MCF 10A (cell line): ENCODE data around the gene ITGB3. TPM values are rescaled to one million over a fixed set of nuclear protein-coding genes. Genes with fewer than 3 reads are reported as not detected.

Source experiments
- BruUV-seq: library from RNA; stranded (reverse); fragments of 400-500 nt; replicated peaks from 2 replicates; lab custom pipeline; 2021; lab: Mats Ljungman, UMichigan
- CTCF ChIA-PET: fragments of 300-600 bp; sonication (Branson Sonifier 250); formaldehyde crosslinking; extraction: SDS; loops from one replicate; lab custom pipeline; 2021; ENCODE audit warnings: antibody characterized with exemption, inconsistent platforms; lab: Yijun Ruan, JAX
- POLR2A ChIA-PET: fragments of 300-600, 350-650 bp; sonication (Branson Sonifier 250); formaldehyde crosslinking; extraction: SDS; loops from one replicate; lab custom pipeline; 2020; ENCODE audit warnings: antibody characterized with exemption, inconsistent platforms; lab: Yijun Ruan, JAX
- DNase-seq: peaks from one replicate; pipeline ENCODE4 v3.0.0-alpha.2; 2018; ENCODE audit not compliant: unreplicated experiment
- H3K27ac Mint-ChIP-seq: one replicate; pipeline ENCODE4 v1.8.0; 2022; ENCODE audit warnings: mild to moderate bottlenecking, low read depth, mixed read lengths; ENCODE audit not compliant: unreplicated experiment
- H3K27me3 Mint-ChIP-seq: one replicate; pipeline ENCODE4 v1.8.0; 2022; ENCODE audit warnings: mixed read lengths; ENCODE audit not compliant: insufficient read depth, unreplicated experiment
- H3K36me3 Mint-ChIP-seq: one replicate; pipeline ENCODE4 v1.8.0; 2022; ENCODE audit warnings: mild to moderate bottlenecking, moderate library complexity, mixed read lengths; ENCODE audit not compliant: insufficient read depth, unreplicated experiment
- H3K4me1 Mint-ChIP-seq: one replicate; pipeline ENCODE4 v1.8.0; 2022; ENCODE audit warnings: mixed read lengths; ENCODE audit not compliant: insufficient read depth, unreplicated experiment
- H3K4me3 Mint-ChIP-seq: one replicate; pipeline ENCODE4 v1.8.0; 2022; ENCODE audit warnings: mild to moderate bottlenecking, moderate library complexity, mixed read lengths; ENCODE audit not compliant: unreplicated experiment
- H3K9me3 Mint-ChIP-seq: one replicate; pipeline ENCODE4 v1.8.0; 2022; ENCODE audit warnings: mixed read lengths; ENCODE audit not compliant: unreplicated experiment
- intact Hi-C: fragments of 100-400 bp; cut with micrococcal nuclease; formaldehyde crosslinking; loops from 2 replicates; pipeline ENCODE4 v1.14.1; 2022
- total RNA-seq: library from RNA; stranded (reverse); gene quantifications from 2 replicates; pipeline ENCODE4 v1.2.3, GENCODE V29; 2022
- TF ChIP-seq, protein P1 (sequence below): fragments of 200-600 bp; IDR thresholded peaks from one replicate; pipeline ENCODE4 v1.8.0; 2022; ENCODE audit warnings: antibody characterized with exemption, mild to moderate bottlenecking; ENCODE audit not compliant: unreplicated experiment

The ITGB3 gene
- total RNA-seq, 1 experiment from 2014 or later, result 1.1 TPM

DNA sequence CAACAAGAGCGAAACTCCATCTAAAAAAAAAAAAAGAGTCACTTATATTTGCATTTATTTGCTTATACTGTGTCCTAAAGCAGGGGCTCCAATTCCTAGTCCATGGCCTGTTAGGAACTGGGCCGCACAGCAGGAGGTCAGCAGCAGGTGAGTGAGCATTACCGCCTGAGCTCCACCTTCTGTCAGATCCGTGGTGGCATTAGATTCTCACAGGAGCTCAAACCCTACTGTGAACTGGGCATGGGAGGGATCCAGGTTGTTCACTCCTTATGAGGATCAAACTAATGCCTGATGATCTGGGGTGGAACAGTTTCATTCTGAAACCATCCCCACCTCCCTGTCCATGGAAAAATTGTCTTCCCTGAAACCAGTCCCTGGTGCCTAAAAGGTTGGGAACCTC lies 24.9 kb downstream of the ITGB3 start:
- BruUV-seq, result no TSS peak
- POLR2A ChIA-PET, result interaction anchor here (1.1 to 1.6 kb wide), 2 partner anchors 9 to 27 kb away, joined by 3 to 4 read pairs; no protein-coding TSS in a partner anchor
- no peaks in the 10 kb centered on the region for H3K9me3 Mint-ChIP-seq
- peak overlapping the region; percentile 38 for H3K4me3 Mint-ChIP-seq
- TF ChIP-seq, protein P1, sequence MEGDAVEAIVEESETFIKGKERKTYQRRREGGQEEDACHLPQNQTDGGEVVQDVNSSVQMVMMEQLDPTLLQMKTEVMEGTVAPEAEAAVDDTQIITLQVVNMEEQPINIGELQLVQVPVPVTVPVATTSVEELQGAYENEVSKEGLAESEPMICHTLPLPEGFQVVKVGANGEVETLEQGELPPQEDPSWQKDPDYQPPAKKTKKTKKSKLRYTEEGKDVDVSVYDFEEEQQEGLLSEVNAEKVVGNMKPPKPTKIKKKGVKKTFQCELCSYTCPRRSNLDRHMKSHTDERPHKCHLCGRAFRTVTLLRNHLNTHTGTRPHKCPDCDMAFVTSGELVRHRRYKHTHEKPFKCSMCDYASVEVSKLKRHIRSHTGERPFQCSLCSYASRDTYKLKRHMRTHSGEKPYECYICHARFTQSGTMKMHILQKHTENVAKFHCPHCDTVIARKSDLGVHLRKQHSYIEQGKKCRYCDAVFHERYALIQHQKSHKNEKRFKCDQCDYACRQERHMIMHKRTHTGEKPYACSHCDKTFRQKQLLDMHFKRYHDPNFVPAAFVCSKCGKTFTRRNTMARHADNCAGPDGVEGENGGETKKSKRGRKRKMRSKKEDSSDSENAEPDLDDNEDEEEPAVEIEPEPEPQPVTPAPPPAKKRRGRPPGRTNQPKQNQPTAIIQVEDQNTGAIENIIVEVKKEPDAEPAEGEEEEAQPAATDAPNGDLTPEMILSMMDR, result no peak
- DNase-seq, result no peak
- no peaks in the 10 kb centered on the region for H3K27me3 Mint-ChIP-seq
- CTCF ChIA-PET, result interaction anchor here (0.6 to 1.9 kb wide), 2 partner anchors 49 to 74 kb away, joined by 3 to 6 read pairs; no protein-coding TSS in a partner anchor
- peak overlapping the region; percentile 94 for H3K27ac Mint-ChIP-seq
- peaks cover 10% of the 10 kb centered on the region for H3K36me3 Mint-ChIP-seq
- peaks cover 45% of the 10 kb centered on the region for H3K4me1 Mint-ChIP-seq
- intact Hi-C loops, result loop anchor here (5.0 kb wide), 2 partner anchors 36 to 39 kb away; no protein-coding TSS in a partner anchor

DNA sequence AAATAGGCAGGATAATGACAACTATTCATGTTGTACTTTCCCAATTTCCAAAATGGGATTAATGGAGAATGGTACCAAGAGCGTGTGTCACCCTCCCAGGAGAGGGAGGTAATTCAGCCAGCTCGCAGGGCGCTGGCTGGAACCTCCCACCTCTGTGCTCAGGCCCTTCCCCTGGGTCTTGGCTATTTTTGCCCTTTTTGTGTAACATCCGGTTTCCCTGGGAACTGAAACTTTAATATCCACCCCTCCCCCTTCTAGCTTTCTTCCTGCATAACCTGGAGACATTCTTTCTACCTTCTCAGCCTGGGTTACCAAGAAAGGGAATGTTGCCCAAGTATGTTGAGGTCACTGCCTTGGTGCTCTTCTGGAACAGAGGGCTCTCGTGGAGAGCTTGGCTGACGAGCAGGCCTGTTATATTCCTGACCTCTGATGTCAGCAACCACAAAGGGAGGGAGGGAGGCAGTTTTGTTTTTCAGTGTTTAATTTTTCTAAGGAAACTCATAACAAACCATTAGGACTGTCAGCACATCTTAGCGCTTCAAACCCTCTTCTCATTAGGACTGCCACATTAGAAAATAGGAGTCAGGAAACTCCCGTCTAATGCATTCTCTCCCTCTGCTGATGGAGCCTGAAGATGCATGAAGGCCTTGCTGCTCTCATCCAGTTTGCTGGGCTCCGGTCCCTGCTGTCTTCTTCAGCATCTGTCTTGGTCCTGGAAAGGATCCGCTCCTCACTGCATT lies 25.6 kb downstream of the ITGB3 start:
- H3K4me1 Mint-ChIP-seq, result peaks cover 45% of the 10 kb centered on the region
- POLR2A ChIA-PET, result interaction anchor here (1.1 to 1.6 kb wide), 2 partner anchors 9 to 26 kb away, joined by 3 to 4 read pairs; no protein-coding TSS in a partner anchor
- BruUV-seq, result no TSS peak
- no peaks in the 10 kb centered on the region for H3K9me3 Mint-ChIP-seq
- H3K4me3 Mint-ChIP-seq, result peak overlapping the region; percentile 38
- CTCF ChIA-PET, result interaction anchor here (0.6 to 1.9 kb wide), 5 partner anchors 10 to 433 kb away, joined by 3 to 6 read pairs (median 4); no protein-coding TSS in a partner anchor
- intact Hi-C loops, result loop anchor here (1.0 to 5.0 kb wide), 3 partner anchors 26 to 38 kb away; no protein-coding TSS in a partner anchor
- peaks cover 10% of the 10 kb centered on the region for H3K36me3 Mint-ChIP-seq
- no peaks in the 10 kb centered on the region for H3K27me3 Mint-ChIP-seq
- TF ChIP-seq, protein P1, result no peak
- DNase-seq, result peak; percentile 98
- peak overlapping the region; percentile 94 for H3K27ac Mint-ChIP-seq

DNA sequence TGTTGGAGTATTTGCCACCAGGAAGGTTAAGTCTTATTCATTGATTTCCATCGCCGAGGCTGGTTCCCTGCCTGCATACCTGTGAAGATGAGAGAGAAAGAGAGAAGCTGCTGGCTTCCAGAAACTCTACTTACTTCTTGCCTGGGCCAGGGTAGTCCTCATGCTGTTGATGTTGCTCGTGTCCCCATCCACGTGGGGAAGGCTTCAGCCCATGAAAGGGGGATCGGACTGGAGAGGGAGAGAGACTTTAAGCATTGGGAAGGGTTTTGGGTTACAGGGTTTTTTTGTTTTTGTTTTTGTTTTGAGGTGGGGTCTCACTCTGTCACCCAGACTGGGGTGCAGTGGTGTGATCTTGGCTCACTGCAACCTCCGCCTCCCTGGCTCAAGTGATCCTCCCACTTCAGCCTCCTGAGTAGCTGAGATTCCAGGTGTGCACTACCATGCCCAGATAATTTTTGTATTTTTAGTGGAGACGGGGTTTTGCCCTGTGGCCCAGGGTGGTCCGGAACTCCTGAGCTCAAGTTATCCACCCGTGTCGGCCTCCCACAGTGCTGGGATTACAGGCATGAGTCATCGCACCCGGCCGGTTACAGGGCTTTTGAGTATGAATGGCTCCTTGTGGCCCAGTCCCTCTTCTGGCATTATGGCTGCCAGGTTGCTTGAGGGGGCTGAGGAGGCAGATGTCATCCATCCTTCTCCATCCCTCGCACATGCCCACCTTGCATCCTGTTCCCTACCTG lies 26.6 kb downstream of the ITGB3 start:
- H3K4me1 Mint-ChIP-seq, result peaks cover 40% of the 10 kb centered on the region
- TF ChIP-seq, protein P1, result no peak
- H3K36me3 Mint-ChIP-seq, result peaks cover 10% of the 10 kb centered on the region
- H3K27ac Mint-ChIP-seq, result peak overlapping the region; percentile 94
- ChIA-PET CTCF (interaction anchor here (1.0 kb wide), 1 partner anchor 9 kb away, joined by 4 read pairs; no protein-coding TSS in a partner anchor), POLR2A (no interaction called here)
- H3K27me3 Mint-ChIP-seq, result no peaks in the 10 kb centered on the region
- BruUV-seq, result no TSS peak
- no peak overlapping the region for H3K4me3 Mint-ChIP-seq
- peak; percentile 55 for DNase-seq
- no peaks in the 10 kb centered on the region for H3K9me3 Mint-ChIP-seq
- intact Hi-C loops, result no loop called here

GRCh38 chr17:47281216-47281615 lies 27.6 kb downstream of the ITGB3 start:
- H3K4me3 Mint-ChIP-seq, result no peak overlapping the region
- H3K36me3 Mint-ChIP-seq, result peaks cover 10% of the 10 kb centered on the region
- no peaks in the 10 kb centered on the region for H3K27me3 Mint-ChIP-seq
- no TSS peak for BruUV-seq
- intact Hi-C loops, result no loop called here
- peaks cover 33% of the 10 kb centered on the region for H3K4me1 Mint-ChIP-seq
- H3K9me3 Mint-ChIP-seq, result no peaks in the 10 kb centered on the region
- H3K27ac Mint-ChIP-seq, result peak overlapping the region; percentile 63
- ChIA-PET CTCF (no interaction called here), POLR2A (no interaction called here)
- DNase-seq, result peak; percentile 72
- TF ChIP-seq, protein P1, result no peak
